ENCODE results near the gene CD3G.
"Not testable (repeated sequence)": the region's sequence is repeated elsewhere in the genome, so short reads cannot be mapped to it uniquely, and the experiment has no call there.

Gene CD3G

GRCh38 chr11:118343981-118344515 is at the start of gene CD3G:
CD3G (plus strand) TSS chr11:118344344; CDS start chr11:118344424, 80 bp downstream.
- no peak for DNase-seq (ENCODE audit: low read depth)

GRCh38 chr11:118295199-118295598 is 48.9 kb upstream of the CD3G start:
- DNase-seq (ENCODE audit: low read depth), result no peak

DNA sequence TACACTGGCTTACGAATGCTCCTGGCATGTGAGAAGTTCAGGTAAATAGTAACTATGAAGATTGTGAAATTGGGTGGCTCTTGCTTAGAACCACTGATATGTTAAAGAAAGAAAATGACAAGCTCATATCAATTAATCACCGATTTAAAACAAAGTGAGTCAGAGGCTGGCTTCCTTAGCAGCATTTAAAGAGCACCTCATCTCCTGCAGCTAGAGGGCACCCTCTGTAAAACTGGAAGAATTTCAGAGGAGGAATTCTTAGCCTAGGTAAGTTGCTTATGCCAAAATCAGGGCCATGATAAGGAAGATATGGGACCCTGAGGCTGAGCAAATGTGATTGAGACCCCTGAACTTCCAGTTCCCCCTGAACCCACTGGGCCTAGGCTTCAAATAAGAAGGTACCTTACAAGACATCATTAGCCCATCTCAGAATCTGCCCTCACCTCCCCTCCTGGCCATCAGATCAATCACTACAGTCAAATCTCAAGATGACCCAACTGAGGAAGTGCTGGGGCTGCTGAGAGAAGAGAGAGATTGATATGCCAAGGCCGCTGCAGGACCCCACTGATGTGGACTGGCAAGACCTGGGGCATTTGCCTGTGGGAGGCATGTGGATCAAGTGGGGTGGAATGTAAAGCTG is 48.2 kb upstream of the CD3G start:
- DNase-seq (ENCODE audit: low read depth), result no peak

DNA sequence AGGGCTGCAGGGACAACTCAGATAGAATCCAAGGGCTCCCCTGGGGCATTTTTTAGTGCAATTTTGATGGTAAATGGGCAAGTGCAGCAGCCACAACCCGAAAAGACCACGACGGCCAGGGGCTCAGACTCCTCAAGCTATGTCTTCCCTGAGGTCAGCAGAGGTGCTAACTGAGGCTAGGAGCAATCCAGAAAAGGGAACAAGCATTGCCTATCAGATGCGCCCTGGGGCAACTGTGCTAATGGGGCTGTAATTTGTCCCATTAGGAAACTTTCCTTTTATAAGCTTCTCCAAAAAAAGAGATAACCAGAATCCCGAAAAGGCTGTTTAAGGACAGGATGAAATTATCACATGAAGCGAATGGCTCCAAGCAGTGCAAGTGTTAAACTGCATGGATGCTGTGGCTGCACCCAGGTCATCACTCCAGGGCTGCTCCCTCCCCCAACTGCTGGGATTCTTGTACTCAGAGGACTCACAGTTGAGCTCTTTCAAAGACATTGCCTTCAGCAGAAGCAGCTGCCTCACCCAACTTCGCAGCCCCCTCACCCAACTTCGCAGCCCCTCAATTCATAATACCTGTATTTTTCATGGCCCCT is 42.4 kb upstream of the CD3G start:
- no peak for DNase-seq (ENCODE audit: low read depth)

DNA sequence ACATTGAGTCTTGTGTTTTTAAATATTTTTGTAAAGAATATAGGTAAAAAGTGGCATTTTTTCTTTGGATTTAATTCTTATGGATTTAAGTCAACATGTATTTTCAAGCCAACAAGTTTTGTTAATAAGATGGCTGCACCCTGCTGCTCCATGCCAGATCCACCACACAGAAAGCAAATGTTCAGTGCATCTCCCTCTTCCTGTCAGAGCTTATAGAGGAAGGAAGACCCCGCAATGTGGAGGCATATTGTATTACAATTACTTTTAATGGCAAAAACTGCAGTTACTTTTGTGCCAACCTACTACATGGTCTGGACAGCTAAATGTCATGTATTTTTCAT is 39.9 kb upstream of the CD3G start:
- DNase-seq (ENCODE audit: low read depth), result no peak

DNA sequence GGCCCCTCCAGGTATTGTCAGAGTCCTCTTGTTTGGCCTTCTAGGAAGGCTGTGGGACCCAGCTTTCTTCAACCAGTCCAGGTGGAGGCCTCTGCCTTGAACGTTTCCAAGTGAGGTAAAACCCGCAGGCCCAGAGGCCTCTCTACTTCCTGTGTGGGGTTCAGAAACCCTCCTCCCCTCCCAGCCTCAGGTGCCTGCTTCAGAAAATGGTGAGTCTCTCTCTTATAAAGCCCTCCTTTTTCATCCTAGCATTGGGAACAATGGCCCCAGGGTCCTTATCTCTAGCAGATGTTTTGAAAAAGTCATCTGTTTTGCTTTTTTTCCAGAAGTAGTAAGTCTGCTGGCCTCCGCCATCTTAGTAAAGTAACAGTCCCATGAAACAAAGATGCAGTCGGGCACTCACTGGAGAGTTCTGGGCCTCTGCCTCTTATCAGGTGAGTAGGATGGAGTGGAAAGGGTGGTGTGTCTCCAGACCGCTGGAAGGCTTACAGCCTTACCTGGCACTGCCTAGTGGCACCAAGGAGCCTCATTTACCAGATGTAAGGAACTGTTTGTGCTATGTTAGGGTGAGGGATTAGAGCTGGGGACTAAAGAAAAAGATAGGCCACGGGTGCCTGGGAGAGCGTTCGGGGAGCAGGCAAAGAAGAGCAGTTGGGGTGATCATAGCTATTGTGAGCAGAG is 39.4 kb upstream of the CD3G start, which contains the start of gene CD3E:
TSS of gene CD3E (plus strand) at position 163 of the 681 bp plus-strand sequence. CDS start at position 386, 223 bp downstream.
- DNase-seq (ENCODE audit: low read depth), result no peak

- no peak for DNase-seq (ENCODE audit: low read depth)
Measured at GRCh38 chr11:118305726-118306125, 38.4 kb upstream of the CD3G start.

DNA sequence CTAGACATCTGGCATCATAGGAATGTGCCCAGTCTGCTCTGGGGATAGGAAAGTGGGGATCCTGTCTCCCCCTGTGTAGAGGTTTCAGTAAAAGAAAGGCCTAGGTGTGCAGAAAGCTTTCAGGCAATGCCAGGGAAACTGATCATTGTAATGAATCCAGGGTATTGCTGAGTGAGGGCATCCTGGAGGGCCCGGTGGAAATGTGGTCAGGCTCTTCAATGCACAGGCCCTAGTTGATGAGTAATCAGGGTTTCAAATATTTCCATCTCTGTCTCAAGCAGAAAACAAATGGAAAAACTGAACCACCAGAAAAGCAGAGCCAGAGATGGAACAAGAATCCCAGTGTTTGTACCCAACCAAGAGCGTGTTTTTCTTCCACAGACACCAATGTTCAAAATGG is 37.6 kb upstream of the CD3G start:
- DNase-seq (ENCODE audit: low read depth), result no peak

- DNase-seq (ENCODE audit: low read depth), result not testable (repeated sequence)
Measured at GRCh38 chr11:118308995-118309528, 35.1 kb upstream of the CD3G start.

GRCh38 chr11:118310271-118310670 is 33.9 kb upstream of the CD3G start:
- DNase-seq (ENCODE audit: low read depth), result no peak

- DNase-seq (ENCODE audit: low read depth), result no peak
Measured at GRCh38 chr11:118310781-118311485, 33.2 kb upstream of the CD3G start.

GRCh38 chr11:118311518-118311917 is 32.6 kb upstream of the CD3G start:
- DNase-seq (ENCODE audit: low read depth), result no peak

DNA sequence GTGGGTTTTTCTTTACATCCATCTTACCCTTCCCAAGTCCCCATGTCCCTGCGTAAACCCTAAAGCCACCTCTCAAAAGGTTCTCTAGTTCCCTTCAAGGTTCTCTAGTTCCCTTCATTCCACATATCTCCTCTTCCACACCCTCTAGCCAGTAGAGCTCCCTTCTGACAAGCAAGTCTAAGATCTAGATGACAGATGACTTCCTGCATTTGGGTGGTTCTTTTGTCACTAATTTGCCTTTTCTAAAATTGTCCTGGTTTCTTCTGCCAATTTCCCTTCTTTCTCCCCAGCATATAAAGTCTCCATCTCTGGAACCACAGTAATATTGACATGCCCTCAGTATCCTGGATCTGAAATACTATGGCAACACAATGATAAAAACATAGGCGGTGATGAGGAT is 31.8 kb upstream of the CD3G start:
- no peak for DNase-seq (ENCODE audit: low read depth)

DNA sequence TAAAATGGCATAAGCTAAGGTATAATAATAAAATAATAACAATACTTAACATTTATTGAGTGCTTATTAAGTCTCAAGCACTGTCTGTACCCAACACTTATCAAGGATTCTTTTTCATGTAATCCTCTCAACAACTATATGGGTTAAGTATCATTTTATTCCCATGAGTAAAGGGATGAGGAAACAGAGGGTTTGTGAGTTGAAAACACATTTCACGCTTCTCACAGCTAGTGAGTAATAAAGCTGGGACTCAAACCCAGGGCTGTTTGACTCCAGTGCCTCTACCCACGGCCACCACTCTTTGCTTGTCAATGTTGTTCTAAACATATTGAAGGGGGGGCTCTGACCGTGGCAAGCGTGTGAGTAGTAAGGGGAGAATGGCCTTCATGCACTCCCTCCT is 30.9 kb upstream of the CD3G start:
- no peak for DNase-seq (ENCODE audit: low read depth)

GRCh38 chr11:118314988-118315411 is 29.1 kb upstream of the CD3G start:
- DNase-seq (ENCODE audit: low read depth), result no peak

- no peak for DNase-seq (ENCODE audit: low read depth)
Measured at GRCh38 chr11:118318124-118318523, 26.0 kb upstream of the CD3G start.

GRCh38 chr11:118318581-118319336 is 25.4 kb upstream of the CD3G start:
- DNase-seq (ENCODE audit: low read depth), result no peak

DNA sequence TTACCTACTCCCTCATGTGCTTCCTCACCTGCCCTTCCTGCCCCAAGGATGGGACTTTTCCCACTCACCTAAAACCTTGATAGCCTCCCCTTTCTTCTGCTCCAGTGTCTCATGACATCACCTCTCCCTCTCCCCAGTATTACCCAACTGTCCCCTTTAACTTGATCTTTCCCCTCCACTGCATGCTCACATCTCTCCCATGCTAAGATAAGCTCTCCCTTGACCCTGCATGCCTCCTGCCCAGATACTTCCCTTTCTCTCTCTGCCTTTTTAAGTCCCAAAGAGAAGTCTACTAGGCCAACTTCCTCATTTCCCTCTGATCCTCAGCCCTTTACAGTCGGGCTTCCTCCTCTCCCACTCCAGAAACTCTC is 24.8 kb upstream of the CD3G start:
- no peak for DNase-seq (ENCODE audit: low read depth)

DNA sequence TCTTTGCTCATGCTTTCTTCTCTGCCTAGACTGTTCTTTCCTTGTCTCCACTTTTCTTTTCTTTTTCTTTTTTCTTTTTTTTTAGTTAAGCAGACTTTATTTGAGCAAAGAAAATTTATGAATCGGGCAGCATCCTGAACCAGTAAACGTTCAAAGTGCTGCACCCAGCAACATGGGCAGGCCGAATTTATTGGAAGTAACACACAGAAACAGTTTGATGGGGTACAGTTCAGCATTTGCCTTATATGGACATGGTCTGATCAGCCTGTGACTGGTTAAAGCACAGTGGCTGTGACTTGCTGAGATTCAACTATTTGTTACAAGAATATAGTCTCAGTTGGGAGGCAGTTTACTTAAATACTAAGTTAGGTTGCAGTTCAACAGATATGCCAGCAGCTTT is 23.6 kb upstream of the CD3G start:
- DNase-seq (ENCODE audit: low read depth), result no peak

DNA sequence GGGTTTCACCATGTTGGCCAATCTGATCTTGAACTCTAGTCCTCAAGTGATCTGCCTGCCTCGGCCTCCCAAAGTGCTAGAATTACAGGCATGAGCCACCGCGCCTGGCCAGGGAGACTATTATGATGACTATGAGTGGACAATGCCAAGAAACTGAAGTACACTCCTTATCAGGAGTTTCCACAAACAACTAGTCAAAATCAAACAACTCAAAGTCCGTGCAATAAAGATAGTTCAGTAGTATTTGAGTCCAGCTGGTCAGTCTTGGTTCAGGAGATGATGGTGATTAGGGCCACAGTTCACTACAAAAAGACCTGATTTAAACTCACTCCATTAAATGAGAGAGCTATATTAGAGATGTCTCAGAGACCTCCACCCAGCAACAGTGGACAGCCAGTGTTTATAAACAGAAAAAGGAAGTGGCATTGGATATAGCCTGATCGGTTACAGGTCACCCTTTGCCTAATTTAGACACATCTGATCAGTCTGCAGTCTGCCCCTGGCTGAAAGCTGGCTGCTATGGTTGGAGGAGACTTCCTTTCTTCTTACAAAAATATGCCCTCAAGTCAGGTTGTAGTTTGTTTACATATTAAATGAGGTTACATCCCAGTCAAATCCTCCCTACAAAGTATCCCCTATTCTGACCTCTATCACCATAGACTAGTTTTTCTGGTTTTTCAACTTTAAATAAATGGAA is 22.6 kb upstream of the CD3G start:
- DNase-seq (ENCODE audit: low read depth), result no peak

- no peak for DNase-seq (ENCODE audit: low read depth)
Measured at GRCh38 chr11:118322721-118323120, 21.4 kb upstream of the CD3G start.
